ENCODE measurements around the gene NLGN4Y.
"Not testable (repeated sequence)": the region's sequence is repeated elsewhere in the genome, so short reads cannot be mapped to it uniquely, and the experiment has no call there.

The NLGN4Y gene

DNA sequence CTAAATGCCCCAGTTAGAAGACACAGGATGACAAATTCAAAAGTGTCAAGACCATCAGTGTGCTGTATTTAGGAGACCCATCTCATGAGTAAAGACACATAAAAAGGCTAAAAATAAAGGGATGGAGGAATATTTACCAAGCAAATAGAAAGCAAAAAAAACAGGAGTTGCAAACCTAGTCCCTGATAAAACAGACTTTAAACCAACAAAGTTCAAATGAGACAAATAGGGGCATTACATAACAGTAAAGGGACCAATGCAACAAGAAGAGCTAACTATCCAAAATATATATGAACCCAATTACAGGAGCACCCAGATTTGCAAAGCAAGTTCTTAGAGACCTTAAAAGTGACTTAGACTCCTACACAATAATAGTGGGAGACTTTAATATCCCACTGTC lies 336.1 kb downstream of the NLGN4Y start:
- DNase-seq, result no peak

DNA sequence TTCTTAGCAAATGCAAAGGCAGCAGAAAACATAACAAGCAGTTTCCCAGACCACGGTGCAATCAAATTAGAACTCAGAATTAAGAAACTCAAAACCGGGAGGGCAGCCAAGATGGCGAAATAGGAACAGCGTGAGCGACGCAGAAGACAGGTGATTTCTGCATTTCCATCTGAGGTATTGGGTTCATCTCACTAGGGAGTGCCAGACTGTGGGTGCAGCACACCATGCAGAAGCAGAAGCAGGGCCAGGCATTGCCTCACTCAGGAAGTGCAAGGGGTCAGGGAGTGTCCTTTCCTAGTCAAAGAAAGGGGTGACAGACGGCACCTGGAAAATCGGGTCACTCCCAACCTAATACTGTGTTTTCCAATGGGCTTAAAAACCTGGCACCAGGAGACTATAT lies 336.7 kb downstream of the NLGN4Y start:
- not testable (repeated sequence) for DNase-seq

GRCh38 chrY:14871971-14872370 lies 347.6 kb downstream of the NLGN4Y start:
- no peak for DNase-seq

All from CD4-positive, alpha-beta T cell treated with Interleukin-17A for 1 hour (primary cell).